Panc1 (cell line): Measurements from ENCODE around the gene LYSMD2. TPM values are rescaled to one million over a fixed set of nuclear protein-coding genes. Genes with fewer than 3 reads are reported as not detected.

ENCODE experiments used
- ATAC-seq: fragments of 200-7000 bp; cut with Tn5 transposase; 2 replicates; pipeline ENCODE4 v1.9.1; 2020; ENCODE audit warnings: mild to moderate bottlenecking, moderate library complexity
- BruUV-seq: library from RNA; stranded (reverse); fragments of 400-500 nt; replicated peaks from 2 replicates; lab custom pipeline; 2021; lab: Mats Ljungman, UMichigan
- CTCF ChIA-PET: fragments of 300-600 bp; sonication (Branson Sonifier 250); formaldehyde crosslinking; loops from one replicate; lab custom pipeline; 2022; ENCODE audit warnings: antibody characterized with exemption; lab: Charles Lee
- POLR2A ChIA-PET: fragments of 300-600 bp; sonication (Branson Sonifier 250); formaldehyde crosslinking; loops from one replicate; lab custom pipeline; 2022; ENCODE audit warnings: antibody characterized with exemption; lab: Charles Lee
- DNase-seq: peaks from one replicate; pipeline ENCODE4 v3.0.0-alpha.2; 2010; ENCODE audit warnings: low read depth, low spot score
- H3K27ac ChIP-seq: 2 replicates; pipeline ENCODE4 v1.5.1; 2011; ENCODE audit warnings: mild to moderate bottlenecking, low read length, inconsistent platforms
- H3K27me3 ChIP-seq: fragments of 200-500 bp; sonication (Bioruptor generic); 2 replicates; pipeline ENCODE4 v1.6.0; 2014; ENCODE audit warnings: low read length, inconsistent platforms; ENCODE audit not compliant: control insufficient read depth, insufficient read depth
- H3K36me3 ChIP-seq: fragments of 200-500 bp; sonication (Bioruptor generic); 2 replicates; pipeline ENCODE4 v1.5.1; 2014; ENCODE audit warnings: inconsistent platforms, mild to moderate bottlenecking, low read length, moderate library complexity; ENCODE audit not compliant: control insufficient read depth, insufficient read depth
- H3K4me1 ChIP-seq: 2 replicates; pipeline ENCODE4 v1.5.1; 2011; ENCODE audit warnings: inconsistent platforms, mild to moderate bottlenecking, low read length, moderate library complexity; ENCODE audit not compliant: control insufficient read depth, insufficient read depth
- H3K4me3 ChIP-seq, 2 experiments: 2 replicates each; pipeline ENCODE4 v1.5.1; 2011 to 2012; ENCODE audit warnings: low read depth in 2 of 2, low read length in 2 of 2, mild to moderate bottlenecking in 2 of 2, inconsistent platforms in 1 of 2, moderate library complexity in 1 of 2
- H3K9me3 ChIP-seq: fragments of 200-500 bp; sonication (Bioruptor generic); 2 replicates; pipeline ENCODE4 v1.5.1; 2014; ENCODE audit warnings: low read depth, mild to moderate bottlenecking, inconsistent platforms, low read length, moderate library complexity; ENCODE audit not compliant: control insufficient read depth, insufficient read depth
- CTCF ChIP-seq: fragments of 450-650 bp; IDR thresholded peaks from 2 replicates; pipeline ENCODE4 v1.5.1; 2017; ENCODE audit warnings: mild to moderate bottlenecking
- POLR2AphosphoS5 ChIP-seq: IDR thresholded peaks from 2 replicates; pipeline ENCODE4 v1.6.1; 2012; ENCODE audit warnings: mild to moderate bottlenecking, low read depth, low read length, moderate library complexity
- REST ChIP-seq, 2 experiments: IDR thresholded peaks; 2 replicates each; pipeline ENCODE4 v1.6.1; 2011 to 2012; ENCODE audit warnings: low read depth in 2 of 2, control low read depth in 1 of 2, low read length in 1 of 2, mild to moderate bottlenecking in 1 of 2, moderate library complexity in 1 of 2; ENCODE audit not compliant: insufficient read depth in 1 of 2
- SIN3A ChIP-seq: IDR thresholded peaks from 2 replicates; pipeline ENCODE4 v1.6.1; 2012; ENCODE audit warnings: low read depth, mild to moderate bottlenecking, low read length, moderate library complexity, borderline replicate concordance; ENCODE audit not compliant: insufficient read depth
- TCF7L2 ChIP-seq: IDR thresholded peaks from 2 replicates; pipeline ENCODE4 v1.6.1; 2011; ENCODE audit warnings: mild to moderate bottlenecking, low read depth, low read length, inconsistent platforms
- in situ Hi-C: cut with HindIII; loops from 2 replicates; pipeline ENCODE4 v1.10.0; 2016; ENCODE audit warnings: low sequenced_read_pairs, low pct_unique_long_range_greater_than_20kb
- intact Hi-C: fragments of 100-400 bp; cut with micrococcal nuclease; formaldehyde crosslinking; loops from one replicate; pipeline ENCODE4 v1.10.0; 2022; ENCODE audit not compliant: unreplicated experiment
- total RNA-seq: library from RNA; stranded (reverse); gene quantifications from one replicate; pipeline ENCODE4 v1.2.1, GENCODE V29; 2021; ENCODE audit not compliant: unreplicated experiment

Gene LYSMD2
- total RNA-seq, 1 experiment from 2014 or later, result 17.2 TPM

DNA sequence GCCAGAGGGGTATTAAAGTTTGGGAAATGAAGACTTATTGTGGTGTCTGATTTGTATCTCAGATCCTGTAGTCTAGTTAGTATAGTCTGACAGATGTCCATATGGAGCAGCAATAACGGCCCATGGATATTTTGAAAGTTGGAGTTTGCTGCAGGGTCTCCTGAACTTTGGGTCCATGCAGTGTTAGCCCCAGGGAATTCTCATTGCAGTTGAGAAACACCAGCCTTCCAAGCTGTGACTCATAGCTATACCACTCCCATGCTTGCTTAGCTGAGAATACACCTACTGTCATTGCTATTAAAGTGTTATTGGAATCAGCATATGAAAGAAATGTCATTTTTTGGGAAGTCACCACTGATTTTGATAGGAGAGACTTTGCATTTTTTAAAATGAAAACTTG is 43.2 kb upstream of the LYSMD2 start:
- Histone ChIP-seq H3K27me3 (no peaks in the 10 kb centered on the region), H3K27ac (no peak overlapping the region), H3K4me1 (no peaks in the 10 kb centered on the region), H3K9me3 (no peaks in the 10 kb centered on the region; the same call in 1 of the 2 replicates), H3K36me3 (no peaks in the 10 kb centered on the region), H3K4me3 (no peak overlapping the region)
- BruUV-seq, result no TSS peak
- in situ Hi-C loops (no loop called here), intact Hi-C loops (no loop called here)
- ChIA-PET CTCF (no interaction called here), POLR2A (no interaction called here)
- ATAC-seq (no peak), DNase-seq (no peak)
- TF ChIP-seq REST (IDR thresholded peaks at IDR 0.05; ENCODE audit: insufficient read depth in 1 of 2, low read depth in 2 of 2, low read length in 1 of 2), result no peak
- TF ChIP-seq SIN3A, result no peak
- TF ChIP-seq POLR2AphosphoS5, result no peak
- TF ChIP-seq TCF7L2, result no peak
- TF ChIP-seq CTCF, result no peak

DNA sequence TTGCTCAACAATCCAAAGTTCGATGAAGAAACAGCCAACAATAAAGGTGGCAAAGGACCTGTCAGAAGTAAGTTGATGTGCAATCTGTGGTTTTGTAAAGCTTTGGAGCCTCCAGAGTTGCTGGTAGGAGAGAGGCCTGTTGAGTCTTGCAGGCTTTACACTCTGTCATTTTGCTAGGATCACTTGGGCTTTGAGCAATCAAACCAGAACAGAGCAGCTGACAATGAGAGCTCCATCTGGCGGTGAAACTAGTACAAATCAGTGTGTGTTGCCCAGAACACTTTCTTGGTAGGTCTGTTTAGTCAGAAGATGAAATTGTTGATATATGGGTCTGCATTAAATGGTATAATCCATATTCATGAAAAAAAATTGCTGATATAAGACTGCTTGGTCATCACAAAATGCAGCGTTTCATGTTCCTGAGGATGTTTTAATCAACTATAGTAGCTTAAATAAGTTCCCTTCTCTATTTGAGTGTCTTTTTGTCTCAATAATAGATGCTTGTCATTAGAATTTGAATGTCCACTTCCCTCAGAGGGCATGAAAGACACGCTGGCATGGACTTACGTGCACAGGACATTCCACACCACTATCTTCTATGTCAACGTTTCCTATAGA is 39.6 kb upstream of the LYSMD2 start:
- ChIA-PET POLR2A (no interaction called here), CTCF (interaction anchor here (0.6 to 2.3 kb wide), 12 partner anchors 38 to 551 kb away, joined by 3 to 74 read pairs (median 5); no protein-coding TSS in a partner anchor)
- no TSS peak for BruUV-seq
- TF ChIP-seq CTCF (peak; percentile 77), SIN3A (no peak)
- in situ Hi-C loops, result no loop called here
- Histone ChIP-seq H3K4me1 (no peaks in the 10 kb centered on the region), H3K27ac (no peak overlapping the region), H3K36me3 (no peaks in the 10 kb centered on the region), H3K4me3 (no peak overlapping the region), H3K27me3 (no peaks in the 10 kb centered on the region), H3K9me3 (no peaks in the 10 kb centered on the region)
- DNase-seq (peak; percentile 74), ATAC-seq (peak; percentile 95)
- intact Hi-C loops, result loop anchor here (1.0 kb wide), 2 partner anchors 40 to 127 kb away; partner anchors contain the start of gene LYSMD2
